ENCODE results near the gene PSMB3.
A peak's percentile ranks its signal among the peaks of the same experiment; 100 is the strongest.

Gene PSMB3

DNA sequence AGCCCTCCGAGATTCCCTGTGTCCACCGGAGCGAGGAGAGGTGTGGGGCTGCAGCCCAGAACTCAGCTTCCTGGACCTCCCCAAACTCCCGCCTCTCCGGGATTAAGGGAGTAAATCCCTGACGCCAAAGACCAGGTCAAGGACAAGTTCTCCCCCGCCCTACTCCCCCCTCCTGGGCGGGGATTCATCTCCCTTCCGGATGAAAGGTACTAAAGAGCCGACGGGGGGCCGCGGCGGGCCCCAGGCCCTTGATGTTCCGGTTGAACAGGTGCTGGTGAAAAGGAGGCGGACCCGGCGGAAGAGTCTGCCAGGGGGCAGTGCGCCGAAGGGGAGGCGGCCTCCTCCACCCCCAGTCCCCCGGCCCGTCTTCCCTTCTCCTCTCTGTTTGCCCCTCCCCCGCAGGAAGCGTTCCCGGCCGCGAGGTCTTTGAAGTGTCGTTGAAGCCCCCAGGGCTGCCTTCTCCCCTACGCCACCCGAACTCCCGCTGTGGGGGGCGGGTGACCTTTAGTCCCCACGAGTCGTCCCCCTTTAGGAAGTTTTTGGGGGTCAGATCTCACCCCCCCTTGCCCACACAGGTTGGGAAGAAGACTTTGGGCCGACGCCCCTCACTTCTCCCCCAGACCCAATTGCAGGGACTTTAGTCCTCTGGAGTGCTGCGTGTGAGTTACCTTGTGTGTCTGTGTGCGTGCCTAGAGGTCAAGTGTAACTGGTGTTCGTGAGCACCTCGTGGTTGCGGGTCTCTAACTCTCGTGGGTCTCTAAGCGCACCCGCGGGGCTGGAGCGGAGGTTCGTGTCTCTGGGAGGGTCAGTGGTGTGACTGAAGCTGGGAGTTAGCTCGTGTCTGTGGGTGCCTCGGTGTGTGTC, 48.6 kb upstream of the PSMB3 start (continued):
- no peak for TF ChIP-seq AEBP2 (tag by site-specific recombination; IDR thresholded peaks at IDR 0.05; ENCODE audit: borderline replicate concordance)
- TF ChIP-seq ZNF114 (tag by site-specific recombination; IDR thresholded peaks at IDR 0.05): no peak
- TF ChIP-seq ZNF10 (tag by site-specific recombination; IDR thresholded peaks at IDR 0.05): peak; percentile 92
- no peak; the same call in 1 of the 2 replicates for TF ChIP-seq KLF7 (tag by site-specific recombination; IDR thresholded peaks at IDR 0.05; ENCODE audit: borderline replicate concordance)
- no peak for TF ChIP-seq HOXC10 (CRISPR knock-in tag; IDR thresholded peaks at IDR 0.05)
- TF ChIP-seq HOXA7 (CRISPR knock-in tag; IDR thresholded peaks at IDR 0.05; ENCODE audit: borderline replicate concordance): no peak
- TF ChIP-seq ZNF747 (tag by site-specific recombination; IDR thresholded peaks at IDR 0.05): no peak
- TF ChIP-seq ZNF335 (tag by site-specific recombination; conservative IDR thresholded peaks at IDR 0.05): peak; percentile 77
- TF ChIP-seq MZF1 (tag by site-specific recombination; IDR thresholded peaks at IDR 0.05; ENCODE audit: borderline replicate concordance): peak; percentile 87
- no peak for TF ChIP-seq ZNF571 (tag by site-specific recombination; IDR thresholded peaks at IDR 0.05)
- no peak for TF ChIP-seq ZNF473 (tag by site-specific recombination; IDR thresholded peaks at IDR 0.05)
- no peak for TF ChIP-seq ZNF274 (IDR thresholded peaks at IDR 0.05; ENCODE audit: low read length)
- TF ChIP-seq ZNF274 (tag by site-specific recombination; IDR thresholded peaks at IDR 0.05; ENCODE audit: borderline replicate concordance): no peak
- TF ChIP-seq ZNF48 (tag by site-specific recombination; IDR thresholded peaks at IDR 0.05): no peak
- TF ChIP-seq ZNF248 (tag by site-specific recombination; IDR thresholded peaks at IDR 0.05): no peak
- peak; percentile 74 for TF ChIP-seq ZNF24 (tag by site-specific recombination; IDR thresholded peaks at IDR 0.05)
- TF ChIP-seq ZNF785 (tag by site-specific recombination; IDR thresholded peaks at IDR 0.05): no peak
- TF ChIP-seq ZNF175 (tag by site-specific recombination; IDR thresholded peaks at IDR 0.05): no peak
- TF ChIP-seq, protein P1, sequence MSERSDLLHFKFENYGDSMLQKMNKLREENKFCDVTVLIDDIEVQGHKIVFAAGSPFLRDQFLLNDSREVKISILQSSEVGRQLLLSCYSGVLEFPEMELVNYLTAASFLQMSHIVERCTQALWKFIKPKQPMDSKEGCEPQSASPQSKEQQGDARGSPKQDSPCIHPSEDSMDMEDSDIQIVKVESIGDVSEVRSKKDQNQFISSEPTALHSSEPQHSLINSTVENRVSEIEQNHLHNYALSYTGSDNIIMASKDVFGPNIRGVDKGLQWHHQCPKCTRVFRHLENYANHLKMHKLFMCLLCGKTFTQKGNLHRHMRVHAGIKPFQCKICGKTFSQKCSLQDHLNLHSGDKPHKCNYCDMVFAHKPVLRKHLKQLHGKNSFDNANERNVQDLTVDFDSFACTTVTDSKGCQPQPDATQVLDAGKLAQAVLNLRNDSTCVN (tag by site-specific recombination; optimal IDR thresholded peaks at IDR 0.05): peak; percentile 26
- peak; percentile 91 for TF ChIP-seq SCRT2 (tag by site-specific recombination; IDR thresholded peaks at IDR 0.05)
- no peak for TF ChIP-seq ZNF777 (tag by site-specific recombination; IDR thresholded peaks at IDR 0.05; ENCODE audit: borderline replicate concordance)
- TF ChIP-seq ZNF514 (tag by site-specific recombination; IDR thresholded peaks at IDR 0.05): no peak

DNA sequence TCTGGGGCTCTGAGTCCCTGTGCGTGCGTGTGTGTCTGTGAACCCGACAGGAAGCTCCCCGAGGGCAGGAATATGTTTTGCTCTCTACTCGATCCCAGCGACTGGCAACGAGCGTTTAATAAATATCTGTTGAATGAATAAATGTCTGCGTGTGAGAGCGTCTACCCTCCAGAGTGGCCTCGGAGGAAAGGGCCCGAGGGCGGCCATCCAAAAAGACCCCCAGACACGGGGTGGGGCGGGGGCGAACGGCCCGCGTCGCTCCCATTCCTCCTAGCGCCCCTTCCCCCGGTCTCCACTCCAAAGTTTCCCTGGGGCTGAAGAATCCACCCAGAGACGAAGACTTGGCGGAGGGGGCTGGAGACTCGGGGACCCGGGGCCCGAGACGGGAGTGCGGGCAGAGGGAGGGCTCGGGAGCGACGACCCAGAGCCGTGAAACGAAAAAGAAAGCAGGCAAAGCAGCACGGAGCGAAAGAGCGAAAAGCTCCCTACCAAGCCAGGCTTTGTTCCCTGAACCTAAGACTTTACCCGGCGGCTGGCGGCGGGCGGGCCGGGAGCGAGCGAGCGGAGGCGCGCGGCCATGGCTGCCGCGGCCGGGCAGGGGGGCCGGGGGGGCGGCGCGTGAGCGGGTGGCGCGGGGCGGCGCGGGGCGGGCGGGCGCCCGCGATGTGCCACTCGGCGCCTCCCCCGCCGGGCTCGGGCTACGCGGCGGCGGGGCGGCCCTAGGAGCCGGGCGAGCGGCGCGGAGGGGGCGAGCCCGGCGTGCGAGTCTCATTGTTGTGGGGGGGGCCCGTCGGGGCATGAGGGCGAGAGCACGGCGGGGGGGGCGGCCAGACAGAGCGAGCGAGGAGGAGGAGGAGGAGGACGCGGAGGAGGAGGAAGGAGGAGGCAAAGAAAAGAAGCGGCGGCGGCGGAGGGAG, 47.7 kb upstream of the PSMB3 start, which contains the start of gene MLLT6:
Gene MLLT6, plus strand, starts transcription at position 668 of the 917 bp plus-strand sequence. CDS start 360 bp downstream, outside the sequence.
- H3K27ac ChIP-seq (ENCODE audit: extremely low read depth, low read depth, low read length): peak within 1 kb of the TSS; percentile 87
- POLR2A ChIA-PET: interaction anchor here (1.0 to 3.6 kb wide), 8 partner anchors 11 to 448 kb away, joined by 3 to 20 read pairs (median 9); partner anchors contain the start of genes CISD3, EPOP and PSMB3
- TF ChIP-seq, protein P1 (tag by site-specific recombination; optimal IDR thresholded peaks at IDR 0.05): peak; percentile 72
- TF ChIP-seq ZNF580 (tag by site-specific recombination; IDR thresholded peaks at IDR 0.05) (no peak), ZNF146 (tag by site-specific recombination; IDR thresholded peaks at IDR 0.05) (no peak), ZNF529 (tag by site-specific recombination; IDR thresholded peaks at IDR 0.05; ENCODE audit: insufficient replicate concordance) (no peak), ZFP3 (tag by site-specific recombination; IDR thresholded peaks at IDR 0.05; ENCODE audit: low read depth) (no peak), ZNF202 (tag by site-specific recombination; IDR thresholded peaks at IDR 0.05; ENCODE audit: borderline replicate concordance) (no peak), ZNF48 (tag by site-specific recombination; IDR thresholded peaks at IDR 0.05) (no peak), EGR2 (tag by site-specific recombination; IDR thresholded peaks at IDR 0.05; ENCODE audit: low read depth) (peak; percentile 85)
- TF ChIP-seq, protein P2, sequence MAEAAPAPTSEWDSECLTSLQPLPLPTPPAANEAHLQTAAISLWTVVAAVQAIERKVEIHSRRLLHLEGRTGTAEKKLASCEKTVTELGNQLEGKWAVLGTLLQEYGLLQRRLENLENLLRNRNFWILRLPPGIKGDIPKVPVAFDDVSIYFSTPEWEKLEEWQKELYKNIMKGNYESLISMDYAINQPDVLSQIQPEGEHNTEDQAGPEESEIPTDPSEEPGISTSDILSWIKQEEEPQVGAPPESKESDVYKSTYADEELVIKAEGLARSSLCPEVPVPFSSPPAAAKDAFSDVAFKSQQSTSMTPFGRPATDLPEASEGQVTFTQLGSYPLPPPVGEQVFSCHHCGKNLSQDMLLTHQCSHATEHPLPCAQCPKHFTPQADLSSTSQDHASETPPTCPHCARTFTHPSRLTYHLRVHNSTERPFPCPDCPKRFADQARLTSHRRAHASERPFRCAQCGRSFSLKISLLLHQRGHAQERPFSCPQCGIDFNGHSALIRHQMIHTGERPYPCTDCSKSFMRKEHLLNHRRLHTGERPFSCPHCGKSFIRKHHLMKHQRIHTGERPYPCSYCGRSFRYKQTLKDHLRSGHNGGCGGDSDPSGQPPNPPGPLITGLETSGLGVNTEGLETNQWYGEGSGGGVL (tag by site-specific recombination; IDR thresholded peaks at IDR 0.05): peak; percentile 88

More for the DNA sequence above, 47.7 kb upstream of the PSMB3 start, which contains the start of gene MLLT6:
- H3K4me1 ChIP-seq (ENCODE audit: control insufficient read depth, insufficient read depth, low read length): peaks cover 10% of the 10 kb centered on the region
- peak within 1 kb of the TSS; percentile 60 for H3K4me3 ChIP-seq (ENCODE audit: low read depth, low read length)
- H3K36me3 ChIP-seq (ENCODE audit: control insufficient read depth in 2 of 2, insufficient read depth in 1 of 2, low read length in 2 of 2): peaks cover 7 to 24% of the 10 kb centered on the region in 2 experiments; a peak in 2 of 3 replicates
- H3K9me3 ChIP-seq (ENCODE audit: control insufficient read depth, insufficient read depth, low read depth, low read length): no peaks in the 10 kb centered on the region
- CTCF ChIA-PET: interaction anchor here (0.5 to 1.8 kb wide), 7 partner anchors 26 to 835 kb away, joined by 3 to 6 read pairs (median 3); no protein-coding TSS in a partner anchor

All from HEK293 (cell line).